ENCODE measurements around the gene PANK1. TPM values are rescaled to one million over a fixed set of nuclear protein-coding genes. Genes with fewer than 3 reads are reported as not detected.

The PANK1 gene
- total RNA-seq, 1 donor from 2014 or later = 7.8 TPM

DNA sequence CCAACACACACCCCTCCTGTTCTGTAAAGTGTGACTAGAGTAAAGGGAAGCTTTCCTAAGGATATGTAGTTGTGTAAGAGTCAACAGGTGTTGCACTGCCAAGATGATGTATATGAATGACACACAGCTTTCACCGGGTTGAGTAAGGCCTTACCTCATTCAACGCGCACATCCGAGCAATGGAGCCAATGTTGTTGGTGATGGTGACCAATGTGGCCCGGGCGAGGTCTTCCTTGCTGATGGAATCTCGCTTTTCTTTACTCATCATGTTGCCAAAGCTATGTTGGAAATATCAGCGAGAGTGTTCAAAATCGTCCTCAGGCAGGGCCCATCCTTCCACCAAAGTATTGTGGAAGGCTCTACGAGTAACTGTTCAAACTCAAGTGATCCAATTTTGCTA lies 52.0 kb downstream of the PANK1 start:
- DNase-seq (ENCODE audit: low read depth) = no peak
- no peak overlapping the region for H3K4me3 ChIP-seq (ENCODE audit: low read depth, low read length)
- TF ChIP-seq, protein P1, sequence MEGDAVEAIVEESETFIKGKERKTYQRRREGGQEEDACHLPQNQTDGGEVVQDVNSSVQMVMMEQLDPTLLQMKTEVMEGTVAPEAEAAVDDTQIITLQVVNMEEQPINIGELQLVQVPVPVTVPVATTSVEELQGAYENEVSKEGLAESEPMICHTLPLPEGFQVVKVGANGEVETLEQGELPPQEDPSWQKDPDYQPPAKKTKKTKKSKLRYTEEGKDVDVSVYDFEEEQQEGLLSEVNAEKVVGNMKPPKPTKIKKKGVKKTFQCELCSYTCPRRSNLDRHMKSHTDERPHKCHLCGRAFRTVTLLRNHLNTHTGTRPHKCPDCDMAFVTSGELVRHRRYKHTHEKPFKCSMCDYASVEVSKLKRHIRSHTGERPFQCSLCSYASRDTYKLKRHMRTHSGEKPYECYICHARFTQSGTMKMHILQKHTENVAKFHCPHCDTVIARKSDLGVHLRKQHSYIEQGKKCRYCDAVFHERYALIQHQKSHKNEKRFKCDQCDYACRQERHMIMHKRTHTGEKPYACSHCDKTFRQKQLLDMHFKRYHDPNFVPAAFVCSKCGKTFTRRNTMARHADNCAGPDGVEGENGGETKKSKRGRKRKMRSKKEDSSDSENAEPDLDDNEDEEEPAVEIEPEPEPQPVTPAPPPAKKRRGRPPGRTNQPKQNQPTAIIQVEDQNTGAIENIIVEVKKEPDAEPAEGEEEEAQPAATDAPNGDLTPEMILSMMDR (conservative IDR thresholded peaks at IDR 0.05; ENCODE audit: low read depth, low read length) = no peak

DNA sequence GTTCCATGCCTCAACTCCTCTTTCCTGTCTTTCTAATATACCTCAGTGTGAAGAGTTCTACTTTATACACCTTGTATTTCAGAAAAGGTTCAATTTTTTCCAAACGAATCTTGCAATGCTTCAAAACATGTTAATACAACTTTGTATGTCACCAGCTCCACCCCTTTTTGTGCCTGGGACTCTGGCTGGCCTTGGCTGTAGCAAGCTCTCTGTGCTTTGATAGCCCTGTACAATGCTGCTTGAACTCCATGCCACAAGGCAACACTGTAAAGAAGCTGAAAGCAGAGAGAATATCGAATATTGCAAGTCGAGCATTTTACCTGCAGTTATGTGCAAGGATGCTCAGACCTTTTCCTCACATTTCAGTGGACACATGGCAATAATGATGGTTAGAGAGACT lies 52.5 kb downstream of the PANK1 start:
- TF ChIP-seq, protein P1 (conservative IDR thresholded peaks at IDR 0.05; ENCODE audit: low read depth, low read length) = no peak
- H3K4me3 ChIP-seq (ENCODE audit: low read depth, low read length) = no peak overlapping the region
- no peak for DNase-seq (ENCODE audit: low read depth)

DNA sequence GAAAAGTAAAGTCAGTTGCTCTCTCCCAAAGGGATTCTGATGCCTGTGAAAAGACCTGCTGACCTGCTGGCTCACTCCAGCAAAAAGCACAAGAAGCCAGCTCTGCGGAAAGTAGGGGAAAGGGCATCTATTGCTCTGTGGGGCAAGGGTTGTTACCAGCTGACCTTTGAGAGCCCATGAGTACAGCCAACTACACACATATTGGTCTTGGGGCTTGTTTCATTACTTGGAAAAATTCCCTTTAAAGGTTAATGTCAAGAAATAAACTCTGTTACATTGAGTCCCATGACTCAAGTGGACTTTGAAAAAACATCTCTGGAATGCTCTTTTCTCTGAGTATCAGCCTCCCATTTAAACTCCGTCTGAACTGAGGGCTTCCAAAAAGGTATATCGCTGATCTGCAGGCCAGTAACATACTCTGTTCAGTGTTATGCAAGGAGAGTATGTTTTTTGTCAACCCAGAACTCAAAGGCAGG lies 53.2 kb downstream of the PANK1 start:
- DNase-seq (ENCODE audit: low read depth) = peak; percentile 44
- TF ChIP-seq, protein P1 (conservative IDR thresholded peaks at IDR 0.05; ENCODE audit: low read depth, low read length) = no peak

DNA sequence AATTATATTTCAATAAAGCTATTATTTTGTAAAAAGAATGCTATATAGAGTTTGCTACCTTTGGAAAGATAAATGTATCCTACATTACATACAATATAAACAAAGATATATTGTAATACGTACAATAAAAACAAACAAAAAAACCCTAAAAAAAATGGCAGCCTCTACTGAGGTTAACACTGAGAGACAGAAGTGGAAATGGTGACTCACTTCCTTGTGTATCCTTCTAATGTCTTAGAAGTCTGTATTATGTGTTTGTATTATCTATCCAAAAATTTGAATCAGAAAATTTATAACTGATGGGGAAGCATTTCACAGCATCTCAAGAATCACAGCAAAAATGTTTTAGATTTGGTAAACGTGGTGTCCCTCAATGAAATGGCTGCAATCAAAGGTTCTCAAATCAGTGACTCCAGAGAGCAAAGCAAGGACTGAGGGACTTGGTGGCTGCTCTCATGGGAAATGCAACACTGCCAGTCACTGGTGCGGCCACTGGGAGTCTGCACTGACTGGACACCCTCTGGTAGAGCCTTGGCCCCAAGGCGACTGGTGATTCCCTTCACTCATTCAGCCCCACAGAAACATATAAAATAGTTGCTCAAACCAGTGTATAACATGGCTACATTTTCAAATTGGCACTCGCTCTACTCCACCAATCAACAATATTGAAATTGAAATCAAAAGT lies 53.8 kb downstream of the PANK1 start:
- H3K4me3 ChIP-seq (ENCODE audit: low read depth, low read length) = no peak overlapping the region
- DNase-seq (ENCODE audit: low read depth) = peak; percentile 7
- TF ChIP-seq, protein P1 (conservative IDR thresholded peaks at IDR 0.05; ENCODE audit: low read depth, low read length) = no peak

More for the DNA sequence above, 53.2 kb downstream of the PANK1 start:
- no peak overlapping the region for H3K4me3 ChIP-seq (ENCODE audit: low read depth, low read length)

DNA sequence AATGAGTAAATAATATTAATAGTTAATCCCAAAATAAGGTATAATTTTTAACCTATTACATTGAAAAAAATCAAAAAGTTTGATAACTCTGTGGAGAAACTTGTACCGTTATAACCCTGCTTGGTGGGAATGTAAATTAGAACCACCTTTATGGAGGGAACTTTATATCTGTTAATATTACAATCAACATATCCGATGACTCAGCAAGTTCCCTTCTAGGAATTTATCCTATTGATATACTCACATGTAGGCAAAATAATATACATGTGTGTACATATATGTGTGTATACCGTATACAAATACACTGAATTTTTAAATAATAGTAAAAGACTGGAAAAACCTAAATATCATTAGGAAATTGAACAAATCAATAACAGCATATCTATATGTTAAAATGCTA lies 54.7 kb downstream of the PANK1 start:
- no peak overlapping the region for H3K4me3 ChIP-seq (ENCODE audit: low read depth, low read length)
- no peak for DNase-seq (ENCODE audit: low read depth)
- TF ChIP-seq, protein P1 (conservative IDR thresholded peaks at IDR 0.05; ENCODE audit: low read depth, low read length) = no peak

DNA sequence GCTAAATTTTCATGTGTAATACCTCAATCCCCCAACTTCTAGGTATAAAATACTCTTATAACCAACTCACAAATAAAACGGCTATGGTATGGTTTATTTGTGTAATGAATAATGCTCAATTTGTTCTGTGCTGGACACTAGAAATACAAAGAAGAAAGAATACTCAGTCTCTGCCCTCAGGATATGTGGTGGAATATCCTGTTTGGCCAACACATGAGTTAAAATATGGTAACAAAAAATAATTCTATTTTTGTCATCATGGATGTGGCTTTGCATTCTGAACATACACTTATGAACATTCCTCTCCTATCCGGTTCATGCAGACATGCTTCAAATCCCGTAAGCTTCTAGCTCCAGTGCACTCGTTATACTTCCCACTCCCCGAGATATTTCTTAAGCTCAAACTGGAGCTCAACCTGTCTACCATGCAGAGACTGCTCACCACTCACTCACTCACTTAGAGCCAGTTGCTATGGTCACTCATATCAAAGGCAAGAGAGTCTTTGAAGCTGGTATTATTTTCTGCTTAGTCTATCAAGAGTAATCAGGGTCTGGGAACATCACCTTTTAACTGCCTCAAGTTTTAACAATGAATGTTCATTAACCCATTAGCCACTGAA lies 55.8 kb downstream of the PANK1 start:
- no peak overlapping the region for H3K4me3 ChIP-seq (ENCODE audit: low read depth, low read length)
- DNase-seq (ENCODE audit: low read depth) = no peak
- TF ChIP-seq, protein P1 (conservative IDR thresholded peaks at IDR 0.05; ENCODE audit: low read depth, low read length) = no peak
